ES-I3 (cell line): Measurements from ENCODE around the gene SLIT1.
A peak's percentile ranks its signal among the peaks of the same experiment; 100 is the strongest.

ENCODE experiments used
- H3K36me3 ChIP-seq: 2 replicates; pipeline ENCODE4 v1.6.1; 2013; ENCODE audit warnings: mild to moderate bottlenecking, low read length, control low read depth, moderate library complexity; ENCODE audit not compliant: insufficient read depth
- H3K4me1 ChIP-seq: 2 replicates; pipeline ENCODE4 v1.6.1; 2013; ENCODE audit warnings: mild to moderate bottlenecking, control low read depth, low read length; ENCODE audit not compliant: insufficient read depth
- H3K9ac ChIP-seq: 2 replicates; pipeline ENCODE4 v1.6.1; 2013; ENCODE audit warnings: low read depth, mild to moderate bottlenecking, low read length, moderate library complexity
- H3K9me3 ChIP-seq: 2 replicates; pipeline ENCODE4 v1.6.1; 2013; ENCODE audit warnings: mild to moderate bottlenecking, low read length, moderate library complexity; ENCODE audit not compliant: control insufficient read depth, insufficient read depth

SLIT1 gene

GRCh38 chr10:97185326-97186058 is at the start of gene SLIT1:
SLIT1 (minus strand) TSS chr10:97185959; CDS start chr10:97185674, 285 bp downstream.
- no peaks in the 10 kb centered on the region for H3K9me3 ChIP-seq
- H3K9ac ChIP-seq, result peak within 1 kb of the TSS; percentile 58; the same call in 1 of the 2 replicates

GRCh38 chr10:97235353-97235752 is 49.6 kb upstream of the SLIT1 start:
- Histone ChIP-seq H3K9ac (no peak overlapping the region), H3K36me3 (no peaks in the 10 kb centered on the region), H3K4me1 (no peaks in the 10 kb centered on the region), H3K9me3 (no peaks in the 10 kb centered on the region)

More at GRCh38 chr10:97185326-97186058, at the start of gene SLIT1:
- Histone ChIP-seq H3K36me3 (no peaks in the 10 kb centered on the region), H3K4me1 (peaks cover 5% of the 10 kb centered on the region; the same call in 1 of the 2 replicates)

GRCh38 chr10:97234400-97234799 is 48.6 kb upstream of the SLIT1 start:
- H3K9me3 ChIP-seq, result no peaks in the 10 kb centered on the region
- no peak overlapping the region for H3K9ac ChIP-seq
- no peaks in the 10 kb centered on the region for H3K36me3 ChIP-seq
- H3K4me1 ChIP-seq, result no peaks in the 10 kb centered on the region

- Histone ChIP-seq H3K9me3 (no peaks in the 10 kb centered on the region), H3K36me3 (peaks cover 8% of the 10 kb centered on the region; the same call in 1 of the 2 replicates), H3K9ac (no peak overlapping the region), H3K4me1 (no peaks in the 10 kb centered on the region)
These were observed 44.4 kb upstream of the SLIT1 start for GRCh38 chr10:97230146-97230545.

- H3K4me1 ChIP-seq, result no peaks in the 10 kb centered on the region
- H3K9ac ChIP-seq, result no peak overlapping the region
- peaks cover 8% of the 10 kb centered on the region; the same call in 1 of the 2 replicates for H3K36me3 ChIP-seq
- H3K9me3 ChIP-seq, result no peaks in the 10 kb centered on the region
These were observed 43.7 kb upstream of the SLIT1 start for GRCh38 chr10:97229322-97230015.

- no peaks in the 10 kb centered on the region for H3K4me1 ChIP-seq
- H3K36me3 ChIP-seq, result peaks cover 8% of the 10 kb centered on the region; the same call in 1 of the 2 replicates
- H3K9ac ChIP-seq, result no peak overlapping the region
- no peaks in the 10 kb centered on the region for H3K9me3 ChIP-seq
These were observed 43.0 kb upstream of the SLIT1 start for GRCh38 chr10:97228775-97229157.

- Histone ChIP-seq H3K4me1 (no peaks in the 10 kb centered on the region), H3K36me3 (peaks cover 8% of the 10 kb centered on the region; the same call in 1 of the 2 replicates), H3K9ac (no peak overlapping the region), H3K9me3 (no peaks in the 10 kb centered on the region)
These were observed 42.5 kb upstream of the SLIT1 start for GRCh38 chr10:97228130-97228774.

- Histone ChIP-seq H3K9me3 (no peaks in the 10 kb centered on the region), H3K4me1 (no peaks in the 10 kb centered on the region), H3K36me3 (peaks cover 8% of the 10 kb centered on the region; the same call in 1 of the 2 replicates), H3K9ac (no peak overlapping the region)
These were observed 40.6 kb upstream of the SLIT1 start for GRCh38 chr10:97226398-97226797.

- Histone ChIP-seq H3K36me3 (peaks cover 8% of the 10 kb centered on the region; the same call in 1 of the 2 replicates), H3K4me1 (no peaks in the 10 kb centered on the region), H3K9ac (no peak overlapping the region), H3K9me3 (no peaks in the 10 kb centered on the region)
These were observed 39.0 kb upstream of the SLIT1 start for GRCh38 chr10:97224483-97225435.

GRCh38 chr10:97222326-97222961 is 36.7 kb upstream of the SLIT1 start:
- no peak overlapping the region for H3K9ac ChIP-seq
- H3K36me3 ChIP-seq, result no peaks in the 10 kb centered on the region
- no peaks in the 10 kb centered on the region for H3K4me1 ChIP-seq
- no peaks in the 10 kb centered on the region for H3K9me3 ChIP-seq

GRCh38 chr10:97220355-97220754 is 34.6 kb upstream of the SLIT1 start:
- Histone ChIP-seq H3K4me1 (no peaks in the 10 kb centered on the region), H3K36me3 (no peaks in the 10 kb centered on the region), H3K9me3 (no peaks in the 10 kb centered on the region), H3K9ac (no peak overlapping the region)

GRCh38 chr10:97217299-97217698 is 31.5 kb upstream of the SLIT1 start:
- Histone ChIP-seq H3K4me1 (no peaks in the 10 kb centered on the region), H3K9ac (no peak overlapping the region), H3K9me3 (no peaks in the 10 kb centered on the region), H3K36me3 (no peaks in the 10 kb centered on the region)

GRCh38 chr10:97215619-97216260 is 30.0 kb upstream of the SLIT1 start:
- Histone ChIP-seq H3K4me1 (no peaks in the 10 kb centered on the region), H3K9me3 (no peaks in the 10 kb centered on the region)

More at GRCh38 chr10:97215619-97216260, 30.0 kb upstream of the SLIT1 start:
- no peaks in the 10 kb centered on the region for H3K36me3 ChIP-seq
- H3K9ac ChIP-seq, result no peak overlapping the region
